GM19455 (cell line): ENCODE measurements around the gene SLC25A26.
"Not testable (repeated sequence)": the region's sequence is repeated elsewhere in the genome, so short reads cannot be mapped to it uniquely, and the experiment has no call there.

Experiments
- ATAC-seq: cut with Tn5 transposase; IDR thresholded peaks from one replicate; pipeline ENCODE4 v1.9.1; 2021; ENCODE audit not compliant: unreplicated experiment

SLC25A26 gene

GRCh38 chr3:66406831-66407610 lies 186.2 kb downstream of the SLC25A26 start:
- ATAC-seq = no peak

GRCh38 chr3:66407611-66408218 lies 186.9 kb downstream of the SLC25A26 start:
- ATAC-seq = peak; percentile 79

GRCh38 chr3:66409771-66410754 lies 189.3 kb downstream of the SLC25A26 start:
- ATAC-seq = no peak

GRCh38 chr3:66410976-66411375 lies 190.2 kb downstream of the SLC25A26 start:
- ATAC-seq = no peak

- no peak for ATAC-seq
These were observed 190.7 kb downstream of the SLC25A26 start for GRCh38 chr3:66411474-66411873.

- ATAC-seq = no peak
These were observed 191.4 kb downstream of the SLC25A26 start for GRCh38 chr3:66411961-66412887.

GRCh38 chr3:66413151-66413751 lies 192.4 kb downstream of the SLC25A26 start:
- no peak for ATAC-seq

GRCh38 chr3:66414846-66415245 lies 194.0 kb downstream of the SLC25A26 start:
- ATAC-seq = no peak

- no peak for ATAC-seq
These were observed 195.1 kb downstream of the SLC25A26 start for GRCh38 chr3:66415867-66416428.

GRCh38 chr3:66416556-66417304 lies 195.9 kb downstream of the SLC25A26 start:
- no peak for ATAC-seq

GRCh38 chr3:66418475-66418931 lies 197.7 kb downstream of the SLC25A26 start:
- no peak for ATAC-seq

GRCh38 chr3:66419036-66419435 lies 198.2 kb downstream of the SLC25A26 start:
- ATAC-seq = no peak

GRCh38 chr3:66421144-66421543 lies 200.3 kb downstream of the SLC25A26 start:
- not testable (repeated sequence) for ATAC-seq

GRCh38 chr3:66421893-66422292 lies 201.1 kb downstream of the SLC25A26 start:
- not testable (repeated sequence) for ATAC-seq

- no peak for ATAC-seq
These were observed 203.0 kb downstream of the SLC25A26 start for GRCh38 chr3:66423791-66424190.

- no peak for ATAC-seq
These were observed 204.2 kb downstream of the SLC25A26 start for GRCh38 chr3:66425032-66425431.

- no peak for ATAC-seq
These were observed 204.8 kb downstream of the SLC25A26 start for GRCh38 chr3:66425576-66426114.

- ATAC-seq = no peak
These were observed 205.3 kb downstream of the SLC25A26 start for GRCh38 chr3:66426135-66426534.
